K562 (cell line): Measurements from ENCODE around the gene EZH1.

Experiments used
- ELF1 ChIP-seq: fragments of 200-800 bp; sonication (Bioruptor generic); IDR thresholded peaks from 2 replicates; pipeline ENCODE4 v1.6.1; 2016; ENCODE audit warnings: missing genetic modification characterization, missing compliant biosample characterization
- RAD21 ChIP-seq, 2 experiments: fragments of 250-450 bp in 1 of 2; fragments of 450-650 bp in 1 of 2; sonication (Bioruptor Pico) in 1 of 2; formaldehyde crosslinking in 1 of 2; IDR thresholded peaks in 1 of 2; conservative IDR thresholded peaks in 1 of 2; 2 replicates each; pipeline versions ENCODE4 v1.4.0 to v1.8.0; 2020 to 2022; ENCODE audit warnings: mild to moderate bottlenecking in 2 of 2, moderate library complexity in 1 of 2
- SIX5 ChIP-seq, 2 experiments: IDR thresholded peaks; 2 replicates each; pipeline ENCODE4 v1.6.1; 2011; ENCODE audit warnings: low read length in 2 of 2, borderline replicate concordance in 1 of 2, low read depth in 1 of 2, mild to moderate bottlenecking in 1 of 2, moderate library complexity in 1 of 2; ENCODE audit not compliant: insufficient read depth in 1 of 2
- SMAD4 ChIP-seq: fragments of 250-450 bp; sonication (Bioruptor Pico); conservative IDR thresholded peaks from 2 replicates; pipeline ENCODE4 v1.8.0; 2021; ENCODE audit warnings: inconsistent platforms, mild to moderate bottlenecking, moderate library complexity
- U2AF2 ChIP-seq: fragments of 200-400 bp; formaldehyde crosslinking; optimal IDR thresholded peaks from 2 replicates; pipeline ENCODE3; 2017; ENCODE audit warnings: low read depth, mild to moderate bottlenecking, low read length
- ZNF124 ChIP-seq: sonication (generic); formaldehyde crosslinking; IDR thresholded peaks from 2 replicates; pipeline ENCODE4 v1.8.1; 2022; ENCODE audit warnings: missing genetic modification reagents
- TF ChIP-seq, protein P1 (sequence below), 3 experiments: IDR thresholded peaks in 2 of 3; conservative IDR thresholded peaks in 1 of 3; 2 replicates each; pipeline ENCODE4 v1.5.1; 2011 to 2012; ENCODE audit warnings: low read length in 3 of 3, mild to moderate bottlenecking in 3 of 3, control low read depth in 2 of 3, improper control_type of control experiment in 1 of 3, inconsistent platforms in 1 of 3, low read depth in 1 of 3, mixed read lengths in 1 of 3, moderate library complexity in 1 of 3; ENCODE audit not compliant: insufficient read depth in 2 of 3
- TF ChIP-seq, protein P2 (sequence below): sonication (generic); formaldehyde crosslinking; IDR thresholded peaks from 2 replicates; pipeline ENCODE4 v1.8.1; 2022; ENCODE audit warnings: missing genetic modification reagents

DNA sequence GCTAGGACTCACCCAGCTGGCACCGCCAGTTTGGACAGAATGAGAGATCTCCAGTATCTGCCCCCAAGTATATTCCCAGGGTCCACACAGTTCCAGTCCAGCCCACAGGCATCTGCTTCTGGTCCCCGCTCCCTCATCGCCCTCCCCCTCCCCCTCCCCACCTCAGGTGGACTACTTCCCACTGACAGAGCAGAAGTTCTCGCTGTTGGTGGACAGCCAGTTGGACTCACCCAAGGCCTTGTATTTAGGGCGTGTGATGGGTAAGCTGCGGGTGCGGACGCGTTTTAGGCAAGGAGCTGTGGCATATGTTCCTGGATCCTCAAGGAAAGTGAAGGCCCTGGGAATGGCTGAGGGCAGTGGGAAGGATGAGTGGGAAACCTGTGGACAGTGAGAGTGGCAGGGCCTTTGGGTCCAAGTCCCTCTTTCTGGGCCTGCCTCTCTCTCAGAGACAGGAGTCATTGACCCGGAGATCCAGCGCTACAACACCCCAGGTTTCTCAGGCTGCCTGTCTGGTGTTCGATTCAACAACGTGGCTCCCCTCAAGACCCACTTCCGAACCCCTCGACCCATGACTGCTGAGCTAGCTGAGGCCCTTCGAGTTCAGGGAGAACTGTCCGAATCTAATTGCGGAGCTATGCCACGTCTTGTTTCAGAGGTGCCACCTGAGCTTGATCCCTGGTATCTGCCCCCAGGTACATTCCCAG is 47.6 kb downstream of the EZH1 start:
- TF ChIP-seq ZNF124 (CRISPR knock-in tag) (no peak), ELF1 (no peak), U2AF2 (no peak), SIX5 (IDR thresholded peaks at IDR 0.05; ENCODE audit: borderline replicate concordance in 1 of 2, insufficient read depth in 1 of 2, low read depth in 1 of 2, low read length in 2 of 2) (no peak), SMAD4 (CRISPR knock-in tag) (no peak), RAD21 (CRISPR knock-in tag; conservative IDR thresholded peaks at IDR 0.05 in 1 of 2, IDR thresholded peaks at IDR 0.05 in 1 of 2) (no peak)
- TF ChIP-seq, protein P1, sequence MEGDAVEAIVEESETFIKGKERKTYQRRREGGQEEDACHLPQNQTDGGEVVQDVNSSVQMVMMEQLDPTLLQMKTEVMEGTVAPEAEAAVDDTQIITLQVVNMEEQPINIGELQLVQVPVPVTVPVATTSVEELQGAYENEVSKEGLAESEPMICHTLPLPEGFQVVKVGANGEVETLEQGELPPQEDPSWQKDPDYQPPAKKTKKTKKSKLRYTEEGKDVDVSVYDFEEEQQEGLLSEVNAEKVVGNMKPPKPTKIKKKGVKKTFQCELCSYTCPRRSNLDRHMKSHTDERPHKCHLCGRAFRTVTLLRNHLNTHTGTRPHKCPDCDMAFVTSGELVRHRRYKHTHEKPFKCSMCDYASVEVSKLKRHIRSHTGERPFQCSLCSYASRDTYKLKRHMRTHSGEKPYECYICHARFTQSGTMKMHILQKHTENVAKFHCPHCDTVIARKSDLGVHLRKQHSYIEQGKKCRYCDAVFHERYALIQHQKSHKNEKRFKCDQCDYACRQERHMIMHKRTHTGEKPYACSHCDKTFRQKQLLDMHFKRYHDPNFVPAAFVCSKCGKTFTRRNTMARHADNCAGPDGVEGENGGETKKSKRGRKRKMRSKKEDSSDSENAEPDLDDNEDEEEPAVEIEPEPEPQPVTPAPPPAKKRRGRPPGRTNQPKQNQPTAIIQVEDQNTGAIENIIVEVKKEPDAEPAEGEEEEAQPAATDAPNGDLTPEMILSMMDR (IDR thresholded peaks at IDR 0.05 in 2 of 3, conservative IDR thresholded peaks at IDR 0.05 in 1 of 3; ENCODE audit: insufficient read depth in 2 of 3, low read depth in 1 of 3, low read length in 3 of 3) = no peak
- TF ChIP-seq, protein P2, sequence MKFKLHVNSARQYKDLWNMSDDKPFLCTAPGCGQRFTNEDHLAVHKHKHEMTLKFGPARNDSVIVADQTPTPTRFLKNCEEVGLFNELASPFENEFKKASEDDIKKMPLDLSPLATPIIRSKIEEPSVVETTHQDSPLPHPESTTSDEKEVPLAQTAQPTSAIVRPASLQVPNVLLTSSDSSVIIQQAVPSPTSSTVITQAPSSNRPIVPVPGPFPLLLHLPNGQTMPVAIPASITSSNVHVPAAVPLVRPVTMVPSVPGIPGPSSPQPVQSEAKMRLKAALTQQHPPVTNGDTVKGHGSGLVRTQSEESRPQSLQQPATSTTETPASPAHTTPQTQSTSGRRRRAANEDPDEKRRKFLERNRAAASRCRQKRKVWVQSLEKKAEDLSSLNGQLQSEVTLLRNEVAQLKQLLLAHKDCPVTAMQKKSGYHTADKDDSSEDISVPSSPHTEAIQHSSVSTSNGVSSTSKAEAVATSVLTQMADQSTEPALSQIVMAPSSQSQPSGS (CRISPR knock-in tag) = no peak
